Measurements from ENCODE around the gene MYO15B. TPM values are rescaled to one million over a fixed set of nuclear protein-coding genes. Genes with fewer than 3 reads are reported as not detected.
"Not testable (repeated sequence)": the region's sequence is repeated elsewhere in the genome, so short reads cannot be mapped to it uniquely, and the experiment has no call there.

Gene MYO15B
- polyA plus RNA-seq, 6 donors from 2014 or later, result 2.9 to 5.9 (median 3.5) TPM

DNA sequence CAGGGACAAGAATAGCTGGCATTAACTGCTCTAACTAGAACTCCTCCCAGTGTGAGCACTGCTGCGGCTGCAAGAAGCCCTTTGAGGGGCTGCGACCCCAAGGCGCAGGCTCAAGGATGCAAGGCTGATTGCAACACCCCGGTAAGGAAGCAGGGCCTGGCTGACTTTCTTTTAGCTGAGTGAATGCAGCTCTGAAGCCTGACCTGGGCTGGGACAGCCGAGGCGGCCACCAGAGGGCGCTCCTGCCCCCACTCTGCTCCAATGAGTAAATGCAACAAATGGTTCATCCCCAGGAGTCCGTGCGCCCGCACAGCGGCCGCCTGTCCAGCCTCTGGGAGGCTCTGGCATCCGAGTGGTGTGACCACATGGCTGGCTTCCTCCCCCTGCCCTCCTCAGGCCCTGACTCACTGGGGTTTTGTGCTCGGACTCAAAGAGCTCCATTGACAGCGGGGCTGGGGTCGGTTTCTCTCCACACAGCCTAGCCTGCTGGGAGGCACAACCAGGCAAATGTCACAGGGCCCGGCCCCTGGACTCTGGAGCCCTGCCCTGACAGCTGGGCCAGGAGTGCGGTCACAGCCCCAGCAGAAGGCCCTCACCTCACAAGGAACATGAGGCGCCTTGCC, 45.4 kb downstream of the MYO15B start, which contains the start of gene SMIM5:
SMIM5 (plus strand) TSS at position 572 of the 623 bp plus-strand sequence. CDS start 6,768 bp downstream, outside the sequence.
- H3K27me3 Mint-ChIP-seq, result no peaks in the 10 kb centered on the region
- DNase-seq, result peak; percentile 75
- ATAC-seq (ENCODE audit: low read depth in 2 of 2), result peak; percentile 88
- no peaks in the 10 kb centered on the region for H3K36me3 Mint-ChIP-seq
- H3K9me3 Mint-ChIP-seq, result no peaks in the 10 kb centered on the region
- peak within 1 kb of the TSS in 3 of 6 donors; percentile 11 to 92 (median 65) for H3K27ac Mint-ChIP-seq
- H3K4me3 Mint-ChIP-seq, result peak within 1 kb of the TSS in 3 of 8 donors; percentile 39 to 67 (median 58)
- peaks cover 5 to 20% (median 18%) of the 10 kb centered on the region in 3 donors for H3K4me1 Mint-ChIP-seq

DNA sequence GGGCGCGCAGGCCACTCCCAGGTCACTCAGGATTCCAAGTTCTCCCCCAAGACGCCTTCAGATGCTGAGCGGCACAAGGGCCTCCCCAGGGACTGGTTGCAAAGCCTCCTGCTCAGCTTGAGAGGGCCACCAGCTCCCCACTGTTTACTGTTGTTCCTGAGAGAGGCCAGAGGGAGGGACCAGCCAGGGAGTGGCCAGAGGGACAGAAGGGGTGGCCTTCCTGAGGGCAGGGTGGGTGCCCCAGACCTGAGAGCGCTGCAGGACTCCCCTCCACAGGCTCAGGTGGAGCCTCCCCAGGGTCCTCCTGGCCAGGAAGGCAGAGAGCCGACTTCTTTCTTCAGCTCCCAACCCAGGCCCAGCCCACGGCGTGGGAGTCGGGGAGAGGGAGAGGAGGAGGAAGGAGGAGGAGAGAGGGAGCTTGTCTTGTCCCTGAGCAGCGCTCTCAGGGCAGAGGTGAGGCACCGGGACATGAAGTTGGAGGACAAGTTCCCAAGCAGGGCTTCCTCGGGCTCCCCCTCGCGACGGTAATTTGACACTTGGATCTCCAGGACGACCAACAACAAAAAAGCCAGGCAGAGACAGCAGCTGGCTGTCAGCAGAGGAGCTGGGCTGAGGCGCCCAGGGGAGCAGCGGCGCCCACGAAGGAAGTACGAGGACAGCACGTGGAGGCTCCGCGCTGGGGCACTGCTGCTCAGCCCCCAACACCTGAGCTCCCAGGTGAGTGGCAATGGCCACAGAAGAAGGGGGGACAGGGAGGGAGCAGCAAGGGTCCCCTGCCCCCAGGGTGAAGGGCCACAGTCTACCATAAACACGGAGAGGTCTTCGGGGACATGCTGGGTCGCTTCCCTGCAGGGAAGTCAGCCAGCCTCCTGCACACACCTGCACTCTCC, 46.1 kb downstream of the MYO15B start:
- no peaks in the 10 kb centered on the region for H3K27me3 Mint-ChIP-seq
- H3K4me3 Mint-ChIP-seq, result peak overlapping the region in 3 of 8 donors; percentile 39 to 58 (median 44)
- DNase-seq (peak; percentile 40), ATAC-seq (ENCODE audit: low read depth in 2 of 2) (peak; percentile 33 to 57)
- H3K4me1 Mint-ChIP-seq, result peaks cover 5 to 20% (median 18%) of the 10 kb centered on the region in 3 donors
- H3K9me3 Mint-ChIP-seq, result no peaks in the 10 kb centered on the region
- no peaks in the 10 kb centered on the region for H3K36me3 Mint-ChIP-seq
- peak overlapping the region in 2 of 6 donors; percentile 65 to 92 for H3K27ac Mint-ChIP-seq

DNA sequence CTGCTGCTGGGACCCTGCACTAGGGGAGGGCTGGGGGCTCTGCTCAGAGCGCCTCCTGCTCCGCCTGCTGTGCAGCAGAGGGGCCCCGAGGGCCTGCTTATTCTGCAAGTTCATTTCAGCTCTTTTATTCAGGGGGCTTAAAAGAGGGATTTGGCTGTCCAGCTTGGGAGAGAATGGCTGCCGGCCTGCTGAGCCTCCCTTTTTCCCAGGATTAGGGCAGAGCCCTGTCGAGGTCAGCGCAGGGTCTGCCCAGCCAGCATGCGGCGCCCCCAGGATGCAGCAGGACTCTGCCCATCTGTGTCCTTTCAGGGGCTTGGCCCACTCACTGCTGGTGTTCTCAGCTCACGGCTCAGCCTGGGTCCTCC, 46.8 kb downstream of the MYO15B start:
- ATAC-seq (ENCODE audit: low read depth in 2 of 2), result no peak

DNA sequence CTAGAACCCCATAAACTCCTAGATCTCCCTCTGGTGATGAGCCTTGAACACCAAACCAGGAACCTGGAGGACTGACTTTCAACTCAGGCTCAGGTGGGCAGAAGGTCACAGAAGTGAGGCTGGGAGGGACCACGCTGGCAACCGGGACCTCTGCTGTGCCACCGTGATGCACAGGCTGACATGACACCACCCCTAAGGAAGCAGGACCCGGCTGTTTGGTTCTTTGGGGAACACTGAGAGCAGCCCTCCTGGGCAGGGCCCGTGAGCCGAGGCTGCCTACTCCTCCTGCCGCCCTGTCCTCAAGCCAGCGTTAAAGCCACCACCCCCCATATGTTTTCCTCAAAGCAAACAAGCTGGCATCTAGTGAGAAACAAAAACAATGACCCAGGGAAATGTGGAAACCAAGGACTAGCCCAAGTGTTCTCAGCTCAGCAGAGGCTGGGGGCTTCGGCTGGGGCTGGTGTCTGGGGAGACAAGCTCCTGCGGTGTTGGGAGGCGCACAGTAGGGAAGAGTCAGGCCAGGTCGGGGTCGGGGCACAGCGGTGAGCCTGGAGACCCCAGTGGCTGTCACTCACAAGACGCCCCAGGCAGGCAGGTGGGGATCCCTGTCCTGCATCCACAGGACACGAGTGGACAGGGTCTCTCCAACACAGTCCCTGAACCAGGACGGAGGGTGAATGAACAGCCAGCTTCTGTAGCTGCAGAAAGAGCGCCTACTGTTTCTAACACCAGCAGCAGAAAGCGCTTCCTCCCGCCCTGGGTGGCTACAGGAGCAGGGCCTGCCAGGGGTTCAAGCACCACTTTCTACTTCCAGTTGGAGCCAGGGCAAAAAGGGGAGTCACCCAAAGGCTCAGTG, 47.4 kb downstream of the MYO15B start:
- no peaks in the 10 kb centered on the region for H3K9me3 Mint-ChIP-seq
- H3K27ac Mint-ChIP-seq, result peak overlapping the region in 1 of 6 donors; percentile 36

More for the DNA sequence above, 46.8 kb downstream of the MYO15B start:
- peaks cover 5 to 20% (median 18%) of the 10 kb centered on the region in 3 donors for H3K4me1 Mint-ChIP-seq
- H3K36me3 Mint-ChIP-seq, result no peaks in the 10 kb centered on the region
- peak overlapping the region in 1 of 6 donors; percentile 11 for H3K27ac Mint-ChIP-seq
- DNase-seq, result no peak
- H3K9me3 Mint-ChIP-seq, result no peaks in the 10 kb centered on the region
- no peaks in the 10 kb centered on the region for H3K27me3 Mint-ChIP-seq
- no peak overlapping the region for H3K4me3 Mint-ChIP-seq

DNA sequence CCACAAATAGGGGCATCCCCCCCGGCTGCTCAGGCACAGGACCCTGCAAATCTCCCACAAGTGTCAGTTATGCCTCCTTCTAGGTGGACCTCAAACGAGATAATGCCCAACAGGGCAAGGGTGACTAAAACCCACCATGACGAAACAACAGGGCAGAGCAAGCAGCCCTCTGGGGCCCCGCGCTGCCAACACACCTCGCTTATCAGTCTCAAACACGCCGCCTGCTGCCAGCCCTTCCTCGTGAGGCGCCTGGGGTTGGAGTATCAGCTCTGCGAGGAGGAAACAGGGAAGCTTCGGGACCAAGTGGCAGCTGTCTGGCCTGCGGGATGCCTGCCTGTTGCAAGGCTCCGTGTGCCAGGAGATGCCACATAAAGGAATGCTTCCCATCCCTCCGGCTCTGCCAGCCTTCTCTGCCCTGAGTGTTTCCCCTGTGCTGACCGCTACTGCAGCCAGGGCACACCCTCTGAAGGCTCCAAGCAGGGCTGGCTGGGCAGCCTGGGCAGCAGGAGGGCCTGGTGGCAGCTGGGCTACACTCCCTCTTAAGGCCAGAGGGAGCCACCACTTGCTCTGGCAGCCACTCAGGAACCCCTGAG, 48.1 kb downstream of the MYO15B start:
- H3K4me3 Mint-ChIP-seq, result no peak overlapping the region
- DNase-seq (no peak), ATAC-seq (ENCODE audit: low read depth in 2 of 2) (no peak)
- H3K27ac Mint-ChIP-seq, result no peak overlapping the region
- H3K36me3 Mint-ChIP-seq, result no peaks in the 10 kb centered on the region
- no peaks in the 10 kb centered on the region for H3K27me3 Mint-ChIP-seq
- peaks cover 5 to 20% (median 18%) of the 10 kb centered on the region in 3 donors for H3K4me1 Mint-ChIP-seq
- H3K9me3 Mint-ChIP-seq, result no peaks in the 10 kb centered on the region

More for the DNA sequence above, 47.4 kb downstream of the MYO15B start:
- no peaks in the 10 kb centered on the region for H3K27me3 Mint-ChIP-seq
- H3K4me3 Mint-ChIP-seq, result no peak overlapping the region
- H3K36me3 Mint-ChIP-seq, result no peaks in the 10 kb centered on the region
- H3K4me1 Mint-ChIP-seq, result peaks cover 5 to 20% (median 18%) of the 10 kb centered on the region in 3 donors
- ATAC-seq (ENCODE audit: low read depth in 2 of 2) (no peak), DNase-seq (no peak)

DNA sequence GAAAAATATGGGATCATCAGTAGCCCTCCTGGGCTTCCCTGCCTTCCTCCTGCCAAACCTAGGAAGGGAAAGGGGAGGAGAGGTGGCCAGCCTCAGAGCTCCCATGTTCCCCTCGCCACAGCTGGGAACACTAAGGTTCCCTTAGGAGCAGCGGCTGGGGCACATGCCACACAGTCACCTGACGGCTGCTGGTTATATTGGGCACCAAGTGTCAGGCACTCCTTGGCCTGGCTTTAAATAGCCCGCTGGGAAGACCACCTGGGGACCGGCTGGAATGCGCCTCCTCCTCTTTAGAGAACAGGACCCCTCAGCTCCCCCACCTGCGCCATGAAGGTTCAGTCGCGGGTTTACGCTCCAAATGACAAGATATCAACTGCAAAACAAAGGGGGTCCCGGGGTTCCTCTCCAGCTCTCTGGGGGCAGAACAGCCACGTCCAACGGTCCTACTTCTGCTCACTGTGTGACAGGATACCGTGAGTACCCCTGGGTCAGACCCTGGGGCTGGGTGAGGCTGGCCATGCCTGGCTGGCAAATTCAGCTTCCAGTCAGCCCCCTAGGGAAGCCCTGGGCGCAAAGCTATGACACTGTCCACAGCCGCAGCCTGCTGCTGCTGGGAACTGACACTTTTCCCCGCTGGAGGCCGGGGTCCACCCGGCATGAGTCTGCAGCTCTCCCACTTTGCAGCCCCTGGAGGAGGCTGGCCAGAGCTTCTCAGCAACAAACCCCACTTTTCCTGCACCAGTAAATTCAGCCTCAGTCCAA, 49.0 kb downstream of the MYO15B start:
- peak overlapping the region in 1 of 6 donors; percentile 38 for H3K27ac Mint-ChIP-seq

DNA sequence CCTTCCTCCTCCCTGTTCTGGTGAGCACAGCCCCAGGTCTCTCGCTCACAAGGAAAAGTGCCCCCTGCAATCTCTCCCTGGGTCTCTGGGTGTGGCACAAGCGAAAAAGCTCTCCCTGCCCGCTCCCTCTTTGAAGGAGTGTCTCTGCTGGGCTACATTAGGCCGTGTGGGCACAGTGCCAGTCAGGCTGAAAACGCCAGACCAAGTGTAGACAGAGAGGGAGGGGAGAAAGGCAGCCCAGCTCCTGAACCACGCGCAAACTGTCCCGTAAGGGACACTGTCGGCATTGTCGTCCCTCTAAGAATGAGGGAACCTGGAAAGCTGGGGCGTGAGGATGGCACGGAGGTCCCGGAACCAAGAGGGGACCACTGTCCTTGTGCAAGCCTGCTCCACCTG, 49.5 kb downstream of the MYO15B start:
- peak overlapping the region in 1 of 6 donors; percentile 38 for H3K27ac Mint-ChIP-seq
- H3K4me1 Mint-ChIP-seq, result peaks cover 5 to 19% (median 18%) of the 10 kb centered on the region in 3 donors
- no peaks in the 10 kb centered on the region for H3K9me3 Mint-ChIP-seq
- H3K27me3 Mint-ChIP-seq, result no peaks in the 10 kb centered on the region
- no peaks in the 10 kb centered on the region for H3K36me3 Mint-ChIP-seq
- no peak overlapping the region for H3K4me3 Mint-ChIP-seq
- ATAC-seq (ENCODE audit: low read depth in 2 of 2) (no peak), DNase-seq (no peak)

More for the DNA sequence above, 49.0 kb downstream of the MYO15B start:
- peaks cover 5 to 20% (median 18%) of the 10 kb centered on the region in 3 donors for H3K4me1 Mint-ChIP-seq
- no peak overlapping the region for H3K4me3 Mint-ChIP-seq
- no peaks in the 10 kb centered on the region for H3K27me3 Mint-ChIP-seq
- no peak for DNase-seq
- H3K36me3 Mint-ChIP-seq, result no peaks in the 10 kb centered on the region
- H3K9me3 Mint-ChIP-seq, result no peaks in the 10 kb centered on the region
- ATAC-seq (ENCODE audit: low read depth in 2 of 2), result no peak

DNA sequence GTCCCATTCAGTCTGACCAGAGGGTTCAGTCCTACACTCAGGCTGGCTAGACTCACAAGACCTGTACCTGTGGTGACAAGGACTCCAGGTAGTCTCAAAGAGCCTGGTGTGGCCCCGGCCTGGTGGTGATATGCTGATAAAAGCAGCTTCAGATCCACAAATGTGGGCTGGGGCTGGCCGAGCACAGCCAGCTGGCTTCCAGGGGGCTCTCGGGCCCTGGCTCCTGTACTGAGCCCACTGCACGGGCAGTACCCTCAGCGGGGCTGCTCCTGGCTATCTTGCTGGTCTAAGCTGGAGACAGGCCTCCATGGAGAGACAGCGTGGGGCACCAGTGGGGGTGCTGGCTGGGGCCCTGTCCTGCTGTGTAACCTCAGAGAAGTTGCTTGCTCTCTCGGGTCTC, 50.0 kb downstream of the MYO15B start:
- Mint-ChIP-seq H3K4me3 (no peak overlapping the region), H3K4me1 (peaks cover 5 to 17% (median 15%) of the 10 kb centered on the region in 3 donors), H3K9me3 (no peaks in the 10 kb centered on the region), H3K27ac (no peak overlapping the region), H3K36me3 (no peaks in the 10 kb centered on the region), H3K27me3 (no peaks in the 10 kb centered on the region)
- ATAC-seq (ENCODE audit: low read depth in 2 of 2) (no peak), DNase-seq (no peak)

DNA sequence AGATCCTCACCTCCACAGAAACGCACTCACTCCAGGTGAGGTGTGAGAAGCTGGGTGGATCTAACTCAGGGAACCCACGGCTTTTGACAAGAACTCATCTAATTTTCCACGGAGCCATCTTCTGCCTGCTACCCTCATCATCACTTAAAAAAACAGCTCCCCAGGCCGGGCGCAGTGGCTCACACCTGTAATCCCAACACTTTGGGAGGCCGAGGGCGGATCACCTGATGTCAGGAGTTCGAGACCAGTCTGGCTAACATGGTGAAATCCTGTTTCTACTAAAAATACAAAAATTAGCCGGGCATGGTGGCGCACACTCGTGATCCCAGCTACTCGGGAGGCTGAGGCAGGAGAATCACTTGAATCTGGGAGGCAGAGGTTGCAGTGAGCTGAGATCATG, 50.4 kb downstream of the MYO15B start:
- ATAC-seq (ENCODE audit: low read depth in 2 of 2); H3K27ac Mint-ChIP-seq; H3K27me3 Mint-ChIP-seq; H3K36me3 Mint-ChIP-seq; H3K9me3 Mint-ChIP-seq; H3K4me3 Mint-ChIP-seq; DNase-seq: not testable (repeated sequence)
- H3K4me1 Mint-ChIP-seq, result peaks cover 5 to 15% (median 11%) of the 10 kb centered on the region in 3 donors

DNA sequence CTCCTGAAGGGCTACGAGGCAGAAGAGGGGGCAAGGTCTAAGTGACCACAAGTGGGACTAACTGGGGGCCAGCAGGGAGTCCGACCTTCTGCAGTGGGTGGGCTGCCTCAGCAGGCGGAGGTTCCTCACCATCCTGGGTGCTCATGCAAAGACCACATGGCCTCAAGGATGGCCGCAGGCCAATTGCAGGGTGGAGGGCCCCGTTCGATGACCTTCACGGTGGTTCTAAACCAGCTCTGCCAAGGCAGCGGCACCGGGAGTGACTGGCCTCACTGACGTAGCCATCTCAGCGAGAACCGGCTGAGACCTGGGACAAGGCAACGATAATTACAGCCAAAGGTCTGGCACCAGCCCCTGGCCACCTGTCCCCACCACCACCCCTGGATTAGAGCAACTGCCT, 51.3 kb downstream of the MYO15B start:
- H3K4me1 Mint-ChIP-seq, result peaks cover 2 to 7% (median 3%) of the 10 kb centered on the region in 3 donors
- no peaks in the 10 kb centered on the region for H3K36me3 Mint-ChIP-seq
- H3K27ac Mint-ChIP-seq, result no peak overlapping the region
- H3K9me3 Mint-ChIP-seq, result no peaks in the 10 kb centered on the region
- no peak overlapping the region for H3K4me3 Mint-ChIP-seq
- no peaks in the 10 kb centered on the region for H3K27me3 Mint-ChIP-seq
- DNase-seq (no peak), ATAC-seq (ENCODE audit: low read depth in 2 of 2) (no peak)

DNA sequence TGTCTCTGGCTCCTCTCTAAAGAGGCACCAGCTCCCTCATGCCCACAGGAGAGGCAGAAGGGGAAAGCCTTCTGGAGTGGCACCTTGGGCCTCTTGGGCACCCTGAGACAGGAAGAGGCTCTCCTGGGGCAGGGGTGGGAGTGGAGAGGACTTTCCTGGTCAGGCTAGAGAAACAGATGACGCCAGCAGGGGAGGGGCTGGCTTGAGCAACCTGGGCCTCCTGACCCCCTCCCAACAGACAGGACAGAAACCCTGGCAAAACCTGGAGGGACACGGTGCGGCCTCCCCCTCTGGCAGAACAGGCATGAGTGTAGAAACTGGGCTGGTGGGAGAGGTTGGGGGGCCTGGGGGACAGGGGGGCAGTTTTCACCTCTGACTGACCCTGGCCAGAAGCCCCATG, 51.7 kb downstream of the MYO15B start:
- H3K9me3 Mint-ChIP-seq, result no peaks in the 10 kb centered on the region
- no peaks in the 10 kb centered on the region for H3K27me3 Mint-ChIP-seq
- no peak for ATAC-seq (ENCODE audit: low read depth in 2 of 2)
- no peak overlapping the region for H3K4me3 Mint-ChIP-seq
- no peak for DNase-seq
- H3K4me1 Mint-ChIP-seq, result peaks cover 0 to 6% (median 0%) of the 10 kb centered on the region in 3 donors
- no peaks in the 10 kb centered on the region for H3K36me3 Mint-ChIP-seq
- no peak overlapping the region for H3K27ac Mint-ChIP-seq

DNA sequence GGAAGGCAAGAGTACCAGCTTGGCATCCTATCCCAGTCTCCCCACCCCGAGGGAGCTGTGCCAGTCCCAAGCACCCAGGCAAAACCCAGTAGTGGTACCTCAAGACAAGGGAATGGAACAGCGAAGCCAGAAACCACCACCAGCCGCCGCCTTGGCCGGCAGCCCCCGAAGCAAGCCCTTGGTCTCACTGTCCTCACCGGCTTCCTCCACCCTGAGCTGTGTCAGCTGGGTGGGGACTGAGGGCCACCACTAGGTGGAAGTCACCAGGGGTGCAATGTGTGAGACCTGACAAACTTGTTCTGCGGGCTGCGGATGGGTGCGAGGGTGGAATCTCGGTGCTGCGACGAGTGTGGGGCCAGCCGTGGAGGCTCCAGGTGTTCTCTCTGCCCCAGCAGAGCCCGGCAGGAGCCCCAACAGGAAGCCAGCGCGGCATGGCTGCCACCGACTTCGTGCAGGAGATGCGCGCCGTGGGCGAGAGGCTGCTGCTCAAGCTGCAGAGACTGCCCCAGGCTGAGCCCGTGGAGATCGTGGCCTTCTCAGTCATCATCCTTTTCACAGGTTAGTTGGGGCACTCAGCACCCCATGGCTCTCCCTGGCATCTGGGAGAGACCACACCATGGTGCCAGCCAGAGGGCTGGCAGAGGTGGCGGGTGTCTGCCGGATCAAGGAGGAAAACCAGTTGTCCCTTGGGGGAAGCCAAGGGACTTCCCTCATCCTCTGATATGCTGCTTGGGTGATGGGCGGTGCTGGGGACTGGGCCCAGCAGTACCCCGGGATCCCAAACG, 52.4 kb downstream of the MYO15B start:
- no peak overlapping the region for H3K4me3 Mint-ChIP-seq
- no peaks in the 10 kb centered on the region for H3K36me3 Mint-ChIP-seq
- H3K27ac Mint-ChIP-seq, result no peak overlapping the region
- ATAC-seq (ENCODE audit: low read depth in 2 of 2), result no peak
- H3K4me1 Mint-ChIP-seq, result peaks cover 0 to 2% (median 0%) of the 10 kb centered on the region in 3 donors
- H3K27me3 Mint-ChIP-seq, result no peaks in the 10 kb centered on the region
- no peak for DNase-seq
- H3K9me3 Mint-ChIP-seq, result no peaks in the 10 kb centered on the region

All from naive B cell (primary cell).